GM19372 (cell line): ENCODE data around the gene RPLP1.
"Not testable (repeated sequence)": the region's sequence is repeated elsewhere in the genome, so short reads cannot be mapped to it uniquely, and the experiment has no call there.

Experiments
- ATAC-seq: cut with Tn5 transposase; IDR thresholded peaks from one replicate; pipeline ENCODE4 v1.9.1; 2021; ENCODE audit warnings: mild to moderate bottlenecking, low read depth, moderate library complexity; ENCODE audit not compliant: unreplicated experiment

RPLP1 gene

GRCh38 chr15:69435985-69436384, 16.6 kb upstream of the RPLP1 start:
- no peak for ATAC-seq

GRCh38 chr15:69436951-69437350, 15.7 kb upstream of the RPLP1 start:
- ATAC-seq, result no peak

- ATAC-seq, result no peak
Measured at GRCh38 chr15:69439623-69440022, 13.0 kb upstream of the RPLP1 start.

GRCh38 chr15:69443032-69443611, 9.5 kb upstream of the RPLP1 start:
- no peak for ATAC-seq

GRCh38 chr15:69444686-69445085, 7.9 kb upstream of the RPLP1 start:
- ATAC-seq, result no peak

- no peak for ATAC-seq
Measured at GRCh38 chr15:69446953-69447352, 5.7 kb upstream of the RPLP1 start.

GRCh38 chr15:69450221-69450620, 2.4 kb upstream of the RPLP1 start:
- ATAC-seq, result not testable (repeated sequence)

GRCh38 chr15:69450968-69451695, 1.5 kb upstream of the RPLP1 start:
- no peak for ATAC-seq

- ATAC-seq, result peak; percentile 21
Measured at GRCh38 chr15:69451951-69452691, 497 bp upstream of the RPLP1 start.

- ATAC-seq, result no peak
Measured at GRCh38 chr15:69454953-69455352, 2.3 kb downstream of the RPLP1 start.

GRCh38 chr15:69456208-69457166, 3.9 kb downstream of the RPLP1 start:
- ATAC-seq, result no peak

GRCh38 chr15:69457304-69458280, 5.0 kb downstream of the RPLP1 start:
- no peak for ATAC-seq

- no peak for ATAC-seq
Measured at GRCh38 chr15:69459066-69459465, 6.4 kb downstream of the RPLP1 start.

GRCh38 chr15:69460481-69460880, 7.9 kb downstream of the RPLP1 start:
- ATAC-seq, result no peak

- no peak for ATAC-seq
Measured at GRCh38 chr15:69462030-69462492, 9.4 kb downstream of the RPLP1 start.

- ATAC-seq, result peak; percentile 87
Measured at GRCh38 chr15:69462493-69463181, 10.0 kb downstream of the RPLP1 start.

GRCh38 chr15:69463182-69463756, 10.7 kb downstream of the RPLP1 start:
- ATAC-seq, result no peak

- ATAC-seq, result no peak
Measured at GRCh38 chr15:69465253-69465652, 12.6 kb downstream of the RPLP1 start.
